Measurements from ENCODE around the gene ANP32D.
"Not testable (repeated sequence)": the region's sequence is repeated elsewhere in the genome, so short reads cannot be mapped to it uniquely, and the experiment has no call there.

The ANP32D gene

GRCh38 chr12:48472259-48472658, at the start of gene ANP32D:
Gene ANP32D (plus strand): TSS chr12:48472559. CDS start chr12:48472665, 106 bp downstream.
- DNase-seq (ENCODE audit: low read depth) = no peak

GRCh38 chr12:48423171-48423570, 49.2 kb upstream of the ANP32D start:
- DNase-seq (ENCODE audit: low read depth) = no peak

DNA sequence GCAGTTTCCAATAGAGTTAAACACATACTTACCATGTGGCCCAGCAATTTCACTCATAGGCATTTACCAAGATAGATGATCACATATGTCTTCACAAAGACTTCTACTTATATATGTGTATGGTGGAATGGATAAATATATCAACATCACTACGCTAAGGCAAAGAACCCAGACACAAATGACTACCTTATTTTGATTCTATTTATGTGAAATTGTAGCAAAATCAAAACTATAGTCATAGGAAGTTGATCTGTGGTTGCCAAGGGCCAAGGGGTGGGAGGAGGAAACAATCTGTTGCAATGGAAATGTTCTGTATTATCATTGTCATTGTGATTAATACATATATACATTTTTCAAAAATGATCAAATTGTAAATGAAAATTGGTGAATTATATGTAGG, 47.7 kb upstream of the ANP32D start:
- DNase-seq (ENCODE audit: low read depth) = no peak

DNA sequence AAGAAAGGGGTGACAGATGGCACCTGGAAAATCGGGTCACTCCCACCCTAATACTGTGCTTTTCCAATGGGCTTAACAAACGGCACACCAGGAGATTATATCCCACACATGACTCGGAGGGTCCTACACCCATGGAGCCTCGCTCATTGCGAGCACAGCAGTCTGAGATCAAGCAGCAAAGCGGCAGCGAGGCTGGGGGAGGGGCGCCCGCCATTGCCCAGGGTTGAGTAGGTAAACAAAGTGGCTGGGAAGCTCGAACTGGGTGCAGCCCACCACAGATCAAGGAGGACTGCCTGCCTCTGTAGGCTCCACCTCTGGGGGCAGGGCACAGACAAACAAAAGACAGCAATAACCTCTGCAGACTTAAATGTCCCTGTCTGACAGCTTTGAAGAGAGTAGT, 38.3 kb upstream of the ANP32D start:
- not testable (repeated sequence) for DNase-seq (ENCODE audit: low read depth)

GRCh38 chr12:48441069-48441468, 31.3 kb upstream of the ANP32D start:
- DNase-seq (ENCODE audit: low read depth) = no peak

DNA sequence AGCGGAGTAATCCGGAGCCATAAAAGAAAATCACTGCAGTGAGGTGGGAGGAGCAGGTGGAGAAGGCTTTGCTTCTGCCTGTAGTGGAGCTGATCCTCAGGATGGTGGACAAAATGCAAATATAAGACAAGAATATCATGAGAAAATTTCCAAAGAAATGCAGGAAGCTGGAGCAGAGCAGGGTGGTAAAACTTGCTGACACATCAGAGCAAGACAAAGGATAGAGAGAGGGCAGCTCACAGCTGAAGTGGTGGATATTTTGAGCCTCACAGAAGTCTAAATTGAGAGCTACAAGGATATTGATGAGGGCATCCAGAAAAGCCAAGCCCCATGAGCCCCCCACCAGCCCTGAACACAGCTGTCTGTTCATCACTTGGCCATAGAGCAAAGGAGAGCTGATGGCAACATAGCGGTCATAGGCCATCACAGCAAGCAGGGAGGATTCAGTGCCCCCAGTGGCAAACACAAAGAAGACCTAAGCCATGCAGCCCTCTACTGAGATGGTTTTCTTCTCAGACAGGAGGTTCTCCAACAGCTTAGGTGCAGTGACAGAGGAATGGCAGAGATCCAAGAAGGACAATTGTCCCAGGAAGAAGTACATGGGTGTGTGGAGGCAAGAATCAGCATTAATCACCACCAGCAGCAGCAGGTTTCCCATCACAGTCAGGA, 30.0 kb upstream of the ANP32D start:
- no peak for DNase-seq (ENCODE audit: low read depth)

DNA sequence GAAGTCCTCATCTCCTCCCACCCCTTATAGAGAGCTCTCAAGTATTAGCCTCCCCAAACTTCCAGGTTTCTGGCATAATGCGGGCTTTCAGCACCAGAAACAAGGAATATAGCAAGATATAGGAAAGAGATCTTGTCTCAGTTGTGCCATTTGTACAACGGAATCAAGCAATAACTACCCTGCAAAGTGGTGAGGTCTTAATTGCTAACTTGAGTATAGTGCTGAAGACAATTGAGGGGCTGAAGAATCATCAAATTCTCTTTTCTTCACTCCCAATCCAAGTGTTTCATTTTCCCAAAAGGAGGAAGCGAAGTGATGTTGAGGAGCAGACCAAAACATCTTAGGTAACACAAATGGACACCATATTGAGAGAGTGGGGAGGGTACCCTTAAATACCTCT, 26.8 kb upstream of the ANP32D start:
- no peak for DNase-seq (ENCODE audit: low read depth)

GRCh38 chr12:48446161-48446776, 26.1 kb upstream of the ANP32D start:
- no peak for DNase-seq (ENCODE audit: low read depth)

DNA sequence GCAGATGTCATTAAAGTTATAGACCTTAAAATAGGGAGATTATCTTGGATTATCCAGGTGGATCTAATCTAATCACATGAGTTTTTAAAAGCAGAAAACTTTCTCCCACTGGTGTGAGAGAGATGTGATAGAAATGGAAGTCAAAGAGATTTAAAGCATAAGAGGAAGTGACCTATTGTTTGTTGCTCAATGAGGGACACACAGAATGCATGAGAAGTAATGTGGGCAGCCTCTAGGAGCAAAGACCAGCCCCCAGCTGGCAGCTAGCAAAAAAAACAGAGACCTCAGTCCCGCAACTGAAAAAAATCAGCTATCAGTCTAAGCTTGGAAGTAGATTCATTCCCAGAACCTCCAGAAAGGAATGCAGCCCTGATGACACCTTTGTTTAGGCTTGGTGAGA, 24.6 kb upstream of the ANP32D start:
- DNase-seq (ENCODE audit: low read depth) = no peak

DNA sequence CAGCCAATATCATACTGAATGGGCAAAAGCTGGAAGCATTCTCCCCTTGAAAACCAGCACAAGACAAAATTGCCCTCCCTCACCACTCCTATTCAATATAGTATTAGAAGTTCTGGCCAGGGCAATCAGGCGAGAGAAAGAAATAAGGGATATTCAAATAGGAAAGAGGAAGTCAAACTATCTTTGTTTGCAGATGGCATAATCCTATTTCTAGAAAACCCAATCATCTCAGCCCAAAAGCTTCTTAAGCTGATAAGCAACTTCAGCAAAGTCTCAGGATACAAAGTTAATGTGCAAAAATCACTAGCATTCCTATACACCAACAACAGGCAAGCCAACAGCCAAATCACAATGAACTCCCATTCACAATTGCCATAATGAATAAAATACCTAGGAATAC, 21.0 kb upstream of the ANP32D start:
- no peak for DNase-seq (ENCODE audit: low read depth)

GRCh38 chr12:48452961-48453360, 19.4 kb upstream of the ANP32D start:
- not testable (repeated sequence) for DNase-seq (ENCODE audit: low read depth)

GRCh38 chr12:48454667-48455066, 17.7 kb upstream of the ANP32D start:
- peak; percentile 0 for DNase-seq (ENCODE audit: low read depth)

DNA sequence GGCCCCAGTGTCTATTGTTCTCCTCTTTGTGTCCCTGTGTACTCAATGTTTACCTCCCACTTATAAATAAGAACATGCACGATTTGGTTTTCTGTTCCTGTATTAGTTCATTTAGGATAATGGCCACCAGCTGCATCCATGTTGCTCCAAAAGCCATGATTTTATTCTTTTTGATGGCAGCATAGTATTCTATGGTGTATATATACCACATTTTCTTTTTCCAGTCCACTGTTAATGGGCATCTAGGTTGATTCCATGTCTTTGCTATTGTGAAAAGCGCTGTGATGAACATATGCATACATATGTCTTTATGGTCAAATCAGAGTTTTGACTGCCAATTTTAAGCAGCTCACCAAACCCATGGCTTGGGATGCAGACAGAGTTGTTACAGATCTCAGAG, 17.2 kb upstream of the ANP32D start:
- no peak for DNase-seq (ENCODE audit: low read depth)

DNA sequence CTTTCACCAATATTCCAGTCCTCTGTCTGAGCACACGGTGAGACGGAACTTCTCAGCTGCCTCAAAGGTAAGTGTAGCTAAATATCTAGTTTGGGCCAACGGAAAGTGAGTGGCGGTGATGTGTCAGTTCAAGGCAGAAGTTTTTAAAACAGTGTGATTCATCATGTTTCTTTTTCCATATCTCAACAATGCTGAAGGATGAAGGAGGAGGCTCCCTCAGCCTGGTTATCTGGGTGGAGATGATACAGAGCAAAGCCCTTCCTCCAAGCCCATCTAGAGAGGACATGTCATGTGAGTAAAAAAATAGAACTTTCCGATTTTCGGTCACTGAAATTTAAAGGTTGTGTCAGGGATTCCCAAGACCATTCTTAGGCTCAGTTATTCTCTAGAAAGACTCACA, 13.1 kb upstream of the ANP32D start:
- no peak for DNase-seq (ENCODE audit: low read depth)

DNA sequence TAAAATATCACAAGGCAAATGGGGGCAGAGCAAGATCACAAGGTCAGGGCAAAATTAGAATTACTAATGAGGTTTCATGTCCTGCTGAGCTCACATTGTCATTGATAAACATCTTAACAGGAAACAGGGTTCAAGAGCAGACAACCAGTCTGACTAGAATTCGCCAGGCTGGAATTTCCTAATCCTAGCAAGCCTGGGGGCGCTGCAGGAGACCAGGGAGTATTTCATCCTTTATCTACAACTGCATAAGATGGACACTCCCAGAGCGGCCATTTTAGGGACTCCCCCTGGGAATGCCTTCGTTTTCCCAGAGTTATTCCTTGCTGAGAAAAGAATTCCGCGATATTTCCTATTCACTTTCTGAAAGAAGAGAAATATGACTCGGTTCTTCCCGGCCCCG, 3.3 kb upstream of the ANP32D start:
- DNase-seq (ENCODE audit: low read depth) = not testable (repeated sequence)

DNA sequence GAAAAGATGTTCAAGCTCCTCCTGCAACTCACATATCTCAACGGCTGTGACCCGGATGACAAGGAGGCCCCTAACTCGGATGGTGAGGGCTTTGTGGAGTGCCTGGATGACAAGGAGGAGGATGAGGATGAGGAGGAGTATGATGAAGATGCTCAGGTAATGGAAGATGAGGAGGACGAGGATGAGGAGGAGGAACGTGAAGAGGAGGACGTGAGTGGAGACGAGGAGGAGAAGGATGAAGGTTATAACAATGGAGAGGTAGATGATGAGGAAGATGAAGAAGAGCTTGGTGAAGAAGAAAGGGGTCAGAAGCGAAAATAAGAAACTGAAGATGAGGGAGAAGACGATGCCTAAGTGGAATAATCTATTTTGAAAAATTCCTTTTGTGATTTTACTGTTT, 702 bp downstream of the ANP32D start:
- DNase-seq (ENCODE audit: low read depth) = no peak

DNA sequence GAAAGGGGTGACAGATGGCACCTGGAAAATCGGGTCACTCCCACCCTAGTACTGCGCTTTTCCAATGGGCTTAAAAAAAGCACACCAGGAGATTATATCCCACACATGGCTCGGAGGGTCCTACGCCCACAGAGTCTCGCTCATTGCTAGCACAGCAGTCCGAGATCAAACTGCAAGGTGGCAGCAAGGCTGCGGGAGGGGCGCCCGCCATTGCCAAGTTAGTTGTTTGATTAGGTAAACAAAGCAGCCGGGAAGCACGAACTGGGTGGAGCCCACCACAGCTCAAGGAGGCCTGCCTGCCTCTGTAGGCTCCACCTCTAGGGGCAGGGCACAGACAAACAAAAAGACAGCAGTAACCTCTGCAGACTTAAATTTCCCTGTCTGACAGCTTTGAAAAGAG, 2.1 kb downstream of the ANP32D start:
- DNase-seq (ENCODE audit: low read depth) = not testable (repeated sequence)

- DNase-seq (ENCODE audit: low read depth) = no peak
These were observed 9.8 kb downstream of the ANP32D start, which contains the start of gene C12orf54 for GRCh38 chr12:48482198-48482597. Gene C12orf54 (plus strand): TSS chr12:48482498. CDS start chr12:48483297, 799 bp downstream.

DNA sequence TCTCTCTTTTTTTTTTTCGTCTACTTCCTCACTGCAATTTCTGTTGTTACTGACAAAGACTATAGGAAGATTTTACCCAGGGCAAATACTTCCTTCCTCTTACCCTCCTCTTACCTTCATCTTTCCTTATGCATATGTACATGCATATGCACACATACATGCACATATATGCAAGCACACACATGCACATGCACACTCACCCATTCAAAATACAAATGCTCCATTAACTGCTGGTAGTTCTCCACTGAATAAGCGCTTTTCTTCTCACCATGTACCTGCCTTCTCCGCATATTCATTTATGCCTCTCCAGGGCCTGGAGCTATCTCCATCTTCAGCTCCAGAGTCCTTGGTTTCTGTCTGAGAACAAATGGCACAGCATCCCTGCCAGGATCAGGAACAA, 10.6 kb downstream of the ANP32D start:
- no peak for DNase-seq (ENCODE audit: low read depth)

DNA sequence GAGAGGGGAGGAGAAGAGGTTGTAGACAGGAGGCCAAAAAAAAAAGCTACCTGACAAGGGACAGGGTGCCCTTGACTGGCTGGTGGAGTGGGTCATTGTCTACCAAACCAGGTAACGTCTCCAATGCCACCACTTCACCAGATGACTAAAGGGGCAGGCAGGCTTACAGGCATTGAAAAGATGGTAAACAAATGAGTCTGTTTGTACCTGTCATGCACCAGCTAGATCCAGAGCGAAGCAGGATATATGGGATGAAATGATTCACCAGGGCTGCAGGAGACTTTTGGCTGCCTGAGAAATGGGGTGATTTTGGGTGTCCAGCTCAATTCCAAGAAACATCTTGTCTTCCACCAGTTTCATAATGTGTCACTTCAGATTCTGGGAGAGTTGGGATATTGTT, 13.9 kb downstream of the ANP32D start:
- no peak for DNase-seq (ENCODE audit: low read depth)

DNA sequence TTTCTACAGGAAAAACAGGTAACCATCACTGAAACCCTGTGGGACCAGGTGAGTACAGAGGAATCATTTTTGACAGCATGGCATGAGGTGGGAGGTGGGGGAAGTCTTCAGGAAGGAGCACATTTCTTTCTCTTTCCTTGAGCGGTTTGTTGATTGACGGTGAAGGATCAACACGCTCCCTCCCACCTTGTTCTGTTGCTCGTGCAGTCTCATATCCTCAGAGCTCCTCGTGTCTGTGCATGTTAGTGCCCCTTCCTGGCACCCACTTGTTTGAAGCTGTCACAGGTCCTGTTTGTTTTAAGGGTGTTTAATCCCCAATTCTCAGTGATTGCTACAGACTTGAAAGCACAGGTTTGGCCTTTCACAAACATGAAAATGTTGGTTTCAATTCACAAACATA, 14.3 kb downstream of the ANP32D start:
- no peak for DNase-seq (ENCODE audit: low read depth)

GRCh38 chr12:48489012-48489411, 16.7 kb downstream of the ANP32D start:
- DNase-seq (ENCODE audit: low read depth) = no peak

- not testable (repeated sequence) for DNase-seq (ENCODE audit: low read depth)
These were observed 17.1 kb downstream of the ANP32D start for GRCh38 chr12:48489456-48489855.

DNA sequence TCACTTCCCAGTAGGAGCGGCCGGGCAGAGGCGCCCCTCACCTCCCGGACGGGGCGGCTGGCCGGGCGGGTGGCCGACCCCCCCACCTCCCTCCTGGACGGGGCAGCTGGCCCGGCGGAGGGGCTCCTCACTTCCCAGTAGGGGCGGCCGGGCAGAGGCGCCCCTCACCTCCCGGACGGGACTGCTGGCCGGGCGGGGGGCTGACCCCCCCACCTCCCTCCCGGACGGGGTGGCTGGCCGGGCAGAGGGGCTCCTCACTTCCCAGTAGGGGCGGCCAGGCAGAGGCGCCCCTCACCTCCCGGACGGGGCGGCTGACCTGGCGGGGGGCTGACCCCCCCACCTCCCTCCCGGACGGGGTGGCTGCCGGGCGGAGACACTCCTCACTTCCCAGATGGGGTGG, 27.9 kb downstream of the ANP32D start:
- not testable (repeated sequence) for DNase-seq (ENCODE audit: low read depth)

All from fibroblast of the conjunctiva (primary cell).